ENCODE data around the gene KCNA2.

The KCNA2 gene

DNA sequence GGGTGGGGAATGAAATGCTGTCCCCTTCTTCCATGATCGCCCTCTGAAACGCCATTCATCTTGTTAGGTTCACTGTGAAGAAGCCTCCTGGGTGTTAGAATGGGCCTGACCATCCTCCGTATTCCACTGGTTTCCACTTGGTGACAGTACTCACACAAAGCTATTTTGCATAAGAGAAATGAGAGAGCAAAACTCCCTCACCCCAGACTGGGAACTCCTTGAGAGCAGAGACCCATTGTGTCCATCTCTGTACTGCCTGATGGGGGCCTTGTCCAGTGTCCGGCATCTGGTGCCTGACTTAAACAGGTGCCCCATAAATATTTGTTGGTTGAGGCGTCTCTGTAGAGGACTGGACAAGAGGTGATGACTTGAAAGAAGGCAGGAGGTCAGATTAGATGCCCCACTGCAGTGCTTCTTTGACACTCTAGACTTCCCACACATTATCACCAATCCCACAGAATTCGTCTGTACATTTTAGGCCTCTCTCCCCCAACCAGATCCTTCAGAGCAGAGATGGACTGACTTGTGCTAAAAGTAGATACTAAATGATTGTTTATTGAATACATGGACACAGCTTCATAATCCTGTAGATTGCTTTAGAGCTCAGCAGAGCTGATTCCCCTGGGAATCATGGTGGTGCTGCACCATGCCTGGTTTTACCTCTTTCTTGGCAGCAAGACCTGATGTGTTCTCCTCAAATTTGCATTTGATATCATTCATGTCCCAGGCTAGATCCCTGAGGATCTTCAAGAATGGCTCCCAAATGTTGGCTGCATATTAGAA is 22.4 kb upstream of the KCNA2 start:
- DNase-seq: no peak

DNA sequence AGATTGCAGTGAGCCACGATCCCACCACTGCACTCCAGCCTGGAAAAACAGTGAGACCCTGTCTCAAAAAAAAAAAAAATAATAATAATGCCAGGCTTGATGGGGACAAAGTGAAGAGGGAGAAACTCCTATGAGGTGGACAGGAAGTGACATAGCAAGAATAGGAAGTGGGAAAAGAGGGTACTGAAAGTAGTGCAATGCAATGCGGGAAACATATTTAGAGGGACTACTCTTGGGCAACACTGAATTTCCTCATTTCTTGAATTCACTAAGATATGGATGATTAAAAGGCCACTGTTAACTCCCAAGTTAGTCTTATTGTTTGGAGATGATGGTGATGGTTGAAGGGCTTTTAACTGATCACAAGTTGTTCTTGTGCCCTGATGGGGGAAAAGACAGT is 21.6 kb upstream of the KCNA2 start:
- no peak for DNase-seq

DNA sequence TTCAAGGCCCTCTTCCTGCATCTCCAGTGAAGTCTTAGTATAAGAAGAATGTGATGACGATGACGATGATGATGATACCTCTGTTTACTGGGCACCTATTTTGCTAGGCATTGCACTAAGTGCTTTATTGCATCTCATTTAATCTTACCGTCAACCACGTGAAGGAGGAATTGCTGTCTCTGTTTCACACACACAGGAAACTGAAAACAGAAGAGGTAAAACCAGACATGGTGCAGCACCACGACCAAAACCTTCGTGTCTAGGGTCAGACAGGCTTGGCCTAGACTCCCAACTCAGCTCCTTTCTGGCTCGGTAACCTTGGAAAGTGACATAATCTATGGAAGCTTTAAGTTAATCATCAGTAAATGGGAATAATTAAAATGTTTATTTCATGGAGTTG is 20.7 kb upstream of the KCNA2 start:
- no peak for DNase-seq

DNA sequence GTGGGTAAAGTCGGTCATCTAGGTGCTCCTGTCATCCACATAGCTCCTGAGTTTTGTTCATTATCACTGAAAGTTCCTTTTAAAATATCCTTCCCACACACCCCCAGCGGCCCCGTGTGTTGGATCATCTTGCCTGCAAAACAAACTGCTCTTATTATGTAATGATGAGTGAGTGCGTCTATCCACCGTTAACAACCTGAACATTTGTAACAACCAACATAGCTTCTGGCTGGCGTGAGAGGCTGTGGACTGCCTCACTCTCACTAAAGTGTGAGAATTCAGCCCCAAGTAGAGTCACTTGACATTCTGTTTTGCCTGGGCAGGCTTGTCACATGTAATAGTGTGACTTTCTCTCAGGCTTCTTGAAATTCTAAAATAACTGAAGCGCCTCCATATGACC is 14.5 kb upstream of the KCNA2 start:
- no peak for DNase-seq

DNA sequence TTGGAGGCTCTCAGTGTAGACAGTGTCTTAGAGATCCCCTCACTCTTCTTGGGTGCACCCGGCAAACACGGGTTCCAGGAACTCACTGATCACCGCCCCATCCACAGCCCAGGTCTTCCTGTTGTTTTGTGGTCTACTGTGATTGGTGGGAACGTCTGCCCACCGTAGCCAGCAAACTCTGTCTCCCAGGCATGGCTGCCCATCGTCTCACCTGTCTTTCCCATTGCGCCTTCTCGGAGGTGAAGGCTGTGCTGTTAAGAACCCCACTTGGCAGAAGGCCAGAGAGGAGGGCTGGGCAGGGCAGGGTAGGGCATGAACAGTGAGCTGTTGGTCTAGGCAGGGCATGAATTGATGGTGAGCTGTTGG is 14.1 kb upstream of the KCNA2 start:
- no peak for DNase-seq

DNA sequence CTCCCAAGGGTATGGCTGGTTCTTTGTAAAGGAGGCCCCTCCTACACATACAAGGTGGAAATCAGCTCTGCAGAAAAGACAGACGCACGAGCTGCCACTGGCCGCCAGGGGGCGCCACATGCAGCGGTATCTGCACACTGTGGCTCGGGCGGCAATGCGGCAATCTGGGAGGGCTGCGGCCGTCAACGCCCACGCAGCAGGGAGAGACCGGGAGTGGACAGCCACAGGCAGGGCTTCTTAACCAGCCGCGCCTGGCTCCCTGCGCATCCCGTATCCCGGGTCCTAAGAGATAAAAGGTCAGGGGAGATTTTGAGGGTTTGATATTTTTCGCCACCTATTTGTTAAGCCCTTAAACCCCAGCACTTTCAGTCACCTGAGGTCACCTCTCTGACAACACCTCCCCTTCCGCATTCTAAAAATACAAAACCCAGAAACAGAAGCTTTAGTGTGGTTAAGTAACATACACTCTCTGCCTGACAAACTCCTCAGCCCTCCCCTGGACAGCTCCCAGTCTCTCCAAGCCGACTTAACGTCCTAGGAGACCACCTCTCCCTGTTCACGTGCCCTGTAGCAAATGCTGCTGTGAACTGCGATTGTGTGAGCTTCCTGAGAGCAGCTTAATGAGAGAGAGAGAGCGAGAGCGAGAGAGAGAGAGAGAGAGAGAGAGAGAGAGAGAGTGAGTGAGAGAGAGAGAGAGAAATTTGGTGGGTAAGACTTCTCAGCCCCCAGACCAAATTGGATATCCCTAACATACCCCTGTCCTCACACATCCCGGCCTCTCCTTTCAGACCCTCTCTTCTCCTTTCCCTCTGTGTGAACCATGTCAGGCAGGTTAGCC is 13.5 kb upstream of the KCNA2 start:
- DNase-seq: peak; percentile 72 to 89 (median 80)

DNA sequence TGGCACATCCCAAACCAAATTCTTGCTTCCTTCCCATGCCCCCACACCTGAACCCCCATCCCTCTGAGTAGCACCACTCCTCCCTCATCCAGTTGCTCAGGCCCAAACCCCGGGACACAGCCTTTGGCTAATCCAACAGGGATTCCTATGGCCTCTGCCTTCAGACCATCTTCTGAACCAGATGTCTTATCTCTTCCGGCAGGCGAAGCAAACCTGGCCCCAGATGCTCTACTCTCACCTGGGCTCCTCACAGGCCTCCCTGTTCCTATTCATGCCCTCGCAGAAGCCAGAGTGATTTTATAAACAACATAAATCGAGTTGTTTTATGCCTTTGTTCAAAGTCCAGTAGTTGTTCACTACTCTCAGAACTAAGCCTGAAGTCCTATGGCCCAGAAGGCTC is 12.5 kb upstream of the KCNA2 start:
- no peak for DNase-seq

DNA sequence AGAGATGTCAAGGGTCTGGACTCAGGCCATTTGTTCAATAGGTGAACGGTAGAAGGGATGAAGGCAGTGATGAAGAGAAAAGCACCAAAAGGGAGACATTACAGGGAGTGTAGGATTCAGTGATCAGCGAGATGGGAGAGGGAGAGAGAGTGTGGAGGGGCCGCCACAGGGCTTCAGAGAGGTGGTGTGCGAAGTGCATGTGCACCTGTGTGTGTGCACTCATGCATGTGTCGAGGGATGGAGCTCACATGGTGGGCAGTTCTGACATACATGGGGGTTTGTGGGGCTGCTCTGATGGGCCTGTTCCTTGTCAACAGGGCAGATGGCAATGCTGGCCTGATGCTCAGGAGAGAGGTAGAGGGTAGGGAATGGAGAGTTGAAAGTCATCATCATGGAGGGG is 11.4 kb upstream of the KCNA2 start:
- DNase-seq: no peak

DNA sequence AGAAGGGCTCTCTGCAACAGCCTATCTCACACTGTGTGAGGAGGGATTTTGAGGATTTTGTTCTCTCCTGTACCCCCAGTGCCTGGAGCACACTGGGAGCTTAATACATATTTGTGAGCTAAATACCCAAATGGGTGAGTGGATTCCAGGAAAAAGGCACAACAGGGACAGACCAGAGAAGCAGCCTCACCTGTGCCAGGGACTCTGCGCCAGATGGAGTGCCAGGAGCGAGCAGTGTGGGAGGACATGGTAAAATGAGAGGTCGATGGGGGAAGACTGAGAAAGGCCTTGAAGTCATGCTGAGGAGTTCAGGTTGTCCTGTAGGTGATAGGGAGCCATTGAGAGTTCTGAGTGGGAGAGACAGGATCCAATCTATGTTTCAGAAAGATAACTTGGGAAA is 11.0 kb upstream of the KCNA2 start:
- DNase-seq: no peak

DNA sequence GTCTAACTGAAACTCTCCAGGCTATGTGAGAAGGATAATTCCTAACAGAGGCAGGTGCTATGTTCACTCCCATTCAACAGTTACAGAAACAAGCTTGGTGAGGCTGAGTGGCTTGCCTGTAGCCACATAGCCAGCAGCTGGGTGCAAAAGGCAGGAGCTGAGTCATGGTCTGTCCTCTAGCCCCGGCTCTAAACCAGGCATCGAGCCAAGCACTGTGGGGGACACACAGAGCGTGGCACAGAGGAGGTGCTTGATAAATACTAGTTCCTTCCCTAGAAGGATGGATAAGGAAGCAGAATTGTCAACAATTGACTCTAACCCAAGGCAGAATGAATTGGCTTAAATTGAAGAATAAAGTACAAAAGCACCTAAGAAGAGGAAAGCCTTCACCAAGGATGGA is 10.4 kb upstream of the KCNA2 start:
- no peak for DNase-seq

DNA sequence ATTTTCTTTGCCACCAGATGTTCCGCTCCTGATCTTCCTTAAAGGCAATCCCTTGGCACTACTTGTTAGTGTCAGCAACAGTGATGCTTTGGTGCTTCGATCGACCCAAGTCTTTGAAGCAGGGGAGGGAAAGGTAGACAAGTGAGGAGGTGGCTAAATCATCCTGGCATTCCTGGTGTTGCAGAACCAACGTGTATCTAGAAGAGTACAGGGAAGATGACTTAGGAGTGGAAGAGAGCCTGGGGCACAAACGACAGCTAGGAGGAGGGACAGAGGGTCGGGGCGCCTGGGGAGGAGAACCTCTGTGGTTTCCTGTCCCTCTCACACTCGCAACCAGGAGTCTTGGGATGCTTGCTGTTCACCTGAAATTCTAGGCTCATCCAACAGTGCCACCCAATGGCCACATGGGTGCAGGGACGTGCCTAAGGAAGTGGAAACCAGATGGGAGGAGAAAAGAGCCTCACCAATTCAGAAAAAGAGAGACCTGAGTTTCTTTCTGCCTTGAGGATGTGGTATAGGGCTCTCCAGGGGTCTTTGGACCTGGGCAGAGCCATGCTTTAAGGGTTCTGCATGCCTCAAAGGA is 9.5 kb upstream of the KCNA2 start:
- peak in 1 of 4 experiments; percentile 34 for DNase-seq

DNA sequence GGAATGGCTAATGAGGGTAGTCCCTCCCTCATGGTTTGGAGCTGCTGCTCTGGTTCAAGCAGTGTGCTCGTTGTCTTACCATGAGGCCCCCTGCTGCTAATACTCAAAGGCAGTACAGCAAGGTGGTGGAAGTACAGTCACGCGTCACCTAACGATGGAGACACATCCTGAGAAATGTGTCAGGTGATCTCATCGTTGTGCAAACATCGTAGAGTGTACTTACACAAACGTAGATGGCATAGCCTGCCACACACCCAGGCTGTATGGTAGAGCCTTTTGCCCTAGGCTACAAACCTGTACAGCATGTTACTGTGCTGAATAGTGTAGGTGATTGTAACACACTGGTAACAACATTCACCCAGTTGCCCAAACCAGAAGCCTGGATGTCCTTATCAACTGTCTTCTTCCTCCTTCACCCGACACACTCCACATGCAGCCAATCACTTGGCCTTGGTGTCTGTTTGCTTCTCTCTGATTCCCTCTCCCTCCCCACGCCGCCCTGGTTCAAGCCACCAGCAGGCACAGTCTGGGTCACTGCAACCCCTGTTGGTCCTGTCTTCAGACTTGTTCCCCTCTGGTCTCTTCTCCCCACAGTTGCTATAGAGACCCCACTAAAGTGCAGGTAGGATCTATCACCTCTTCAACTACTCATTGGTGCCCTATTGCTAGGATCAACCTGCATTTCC is 6.0 kb upstream of the KCNA2 start:
- DNase-seq: no peak

DNA sequence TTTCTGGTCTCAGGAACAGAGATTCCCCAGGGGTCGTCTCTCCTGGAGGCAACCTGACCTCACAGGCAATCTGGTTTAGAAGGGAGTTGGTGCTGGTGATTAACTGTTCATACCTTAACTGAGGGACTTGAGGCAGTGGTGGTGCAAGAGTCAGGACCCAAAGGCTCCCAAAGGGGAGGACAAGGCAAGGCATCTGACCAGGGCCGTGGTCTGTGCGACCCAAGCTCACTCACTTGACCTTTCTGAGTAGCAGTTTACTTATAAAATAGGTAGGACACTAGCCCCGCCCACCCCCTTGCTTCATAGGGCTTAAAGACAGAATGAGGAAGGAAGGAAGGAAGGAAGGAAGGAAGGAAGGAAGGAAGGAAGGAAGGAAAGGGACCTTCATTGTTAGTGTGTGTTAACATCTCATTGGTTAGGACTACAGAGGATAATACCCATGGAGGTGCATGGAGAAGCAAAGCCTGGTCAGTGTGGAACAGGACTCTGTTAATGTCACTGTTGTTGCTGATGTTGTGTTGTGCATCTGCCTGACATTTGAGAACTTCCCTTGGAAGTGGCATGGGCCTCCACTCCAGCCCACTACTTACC is 4.6 kb upstream of the KCNA2 start:
- no peak for DNase-seq

DNA sequence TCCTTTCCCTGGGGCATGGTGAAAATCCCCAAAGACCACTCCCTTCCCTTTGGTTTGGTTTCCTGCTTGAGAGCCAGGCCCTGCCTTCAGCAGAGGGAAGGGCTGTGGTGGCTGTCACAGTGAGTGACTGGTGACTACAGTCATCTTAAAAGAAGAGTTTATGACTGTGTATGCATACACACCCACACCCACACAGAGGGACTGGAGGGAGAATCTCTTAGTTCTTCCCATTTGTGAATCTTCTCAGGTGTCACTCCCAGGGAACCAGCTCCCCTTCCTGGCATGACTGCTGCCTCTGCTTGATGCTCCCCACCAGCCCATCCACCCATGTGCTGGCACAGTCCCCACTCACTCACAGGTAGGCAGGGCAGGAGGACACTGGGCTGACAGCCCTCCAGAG is 3.9 kb upstream of the KCNA2 start:
- DNase-seq: no peak

DNA sequence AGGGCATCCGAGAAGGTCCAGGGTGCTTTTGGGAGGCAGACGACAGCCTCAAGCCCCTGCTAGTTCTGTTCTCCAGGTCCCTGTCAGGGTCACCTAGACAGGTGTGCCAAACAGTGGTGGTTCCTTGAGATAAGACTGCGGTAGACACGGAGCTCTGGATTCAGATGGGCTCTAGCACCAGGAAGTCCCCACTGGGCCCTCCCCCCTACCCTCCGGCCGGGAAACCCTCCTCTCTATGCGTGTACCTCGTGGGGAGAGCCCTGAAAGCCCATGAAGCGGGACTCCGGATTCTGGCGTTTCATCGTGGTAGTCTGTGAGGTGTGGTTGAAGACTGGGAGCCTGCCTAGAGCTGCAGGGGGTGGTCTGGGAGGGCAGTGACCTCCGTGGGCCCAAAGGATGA is 2.1 kb upstream of the KCNA2 start:
- DNase-seq: no peak

DNA sequence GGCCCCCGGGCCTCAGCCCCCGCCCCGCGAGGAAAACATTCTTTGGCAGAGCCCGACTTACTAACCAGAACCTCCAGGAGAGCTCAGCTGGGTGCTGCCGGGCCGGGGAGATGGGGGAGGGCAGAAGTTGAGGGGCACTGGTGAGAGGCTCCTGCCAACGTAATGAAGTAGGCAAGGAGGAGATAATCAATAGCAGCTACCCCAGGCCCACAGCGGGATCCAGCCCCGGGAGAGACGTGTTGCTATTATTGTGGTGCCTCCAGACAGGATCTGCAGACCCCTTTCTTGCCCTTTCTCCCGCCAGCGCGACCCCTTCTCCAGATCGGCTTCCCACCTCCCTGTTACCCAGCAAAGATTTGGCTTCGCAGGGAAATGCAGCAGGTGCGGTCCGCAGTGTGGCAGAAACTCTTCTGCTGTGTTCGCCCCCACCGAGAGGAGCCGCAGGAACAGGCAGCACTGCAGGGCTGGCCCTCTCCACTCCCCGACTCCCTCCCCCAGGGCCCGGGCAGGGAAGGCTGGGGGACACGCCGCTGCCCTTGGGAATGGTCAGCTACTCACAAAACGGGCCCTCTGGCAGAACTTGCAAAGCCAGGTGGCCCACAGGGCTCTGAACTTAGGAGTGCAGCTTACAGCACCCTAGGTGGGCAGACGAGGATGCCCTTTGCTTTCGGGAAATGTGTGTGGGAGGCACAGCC is 1.5 kb upstream of the KCNA2 start:
- DNase-seq: no peak

DNA sequence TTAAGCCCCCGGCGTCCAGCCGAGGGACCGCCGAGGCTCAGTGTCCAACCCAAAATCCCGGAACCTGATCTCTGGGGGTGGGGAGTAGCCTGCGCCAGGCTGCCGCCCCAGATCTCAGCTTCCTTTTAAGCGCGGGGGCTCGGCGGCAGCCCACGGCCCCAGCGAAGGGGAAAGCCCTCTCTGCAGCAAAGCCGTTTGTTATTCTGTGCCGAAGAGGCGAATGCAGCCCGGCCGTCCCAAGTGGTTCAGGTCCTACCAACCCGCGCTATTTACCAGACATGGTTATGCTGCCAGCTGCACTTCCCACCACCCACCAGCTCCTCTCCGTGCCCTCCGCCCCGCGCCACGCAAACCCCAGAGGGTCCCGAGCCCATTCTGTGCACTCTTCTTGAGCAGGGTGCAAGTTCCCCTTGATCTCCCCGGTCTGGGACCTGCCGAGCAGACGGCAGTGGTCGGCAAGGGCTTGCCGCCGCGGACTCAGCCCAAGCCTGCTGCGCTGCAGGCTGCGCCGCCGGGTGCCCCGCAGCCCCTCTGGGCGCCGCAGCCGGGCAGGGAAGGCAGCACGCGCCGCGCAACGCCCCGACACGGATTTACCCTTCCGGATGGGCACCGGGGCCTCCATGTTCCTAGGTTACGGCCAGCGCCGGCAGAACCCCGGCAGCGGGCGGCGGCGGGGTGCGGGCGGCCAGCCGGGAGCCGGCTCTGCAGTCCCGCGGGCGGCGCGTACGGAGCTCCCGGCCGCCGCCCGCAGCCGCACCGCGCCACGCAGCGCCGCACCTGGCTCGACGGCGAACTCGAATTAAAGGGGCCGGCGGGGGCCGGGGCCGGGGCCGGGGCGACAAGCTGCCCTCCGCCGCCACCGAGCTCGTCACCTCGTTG is 738 bp upstream of the KCNA2 start:
- DNase-seq: peak in 1 of 4 experiments; percentile 11

DNA sequence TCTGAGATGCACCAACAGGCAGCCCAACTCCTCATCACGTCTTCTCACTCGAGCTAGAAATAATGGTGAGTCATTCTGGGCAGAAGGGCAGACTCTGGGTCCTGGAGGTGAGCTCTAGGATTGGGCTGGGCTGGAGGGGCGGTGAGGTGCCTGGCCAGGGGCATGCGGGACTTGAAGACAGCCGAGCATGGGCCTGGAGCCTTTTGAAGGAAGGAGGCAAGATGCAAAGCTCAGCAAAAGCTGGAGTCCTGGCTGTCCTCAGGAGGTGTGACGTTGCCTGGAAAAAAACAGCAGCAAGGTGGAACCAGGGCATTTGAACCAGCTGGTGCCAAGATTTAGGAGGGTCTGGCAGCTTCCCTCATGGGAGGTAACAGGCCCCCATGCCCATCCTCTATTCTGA is 712 bp downstream of the KCNA2 start:
- DNase-seq: no peak

DNA sequence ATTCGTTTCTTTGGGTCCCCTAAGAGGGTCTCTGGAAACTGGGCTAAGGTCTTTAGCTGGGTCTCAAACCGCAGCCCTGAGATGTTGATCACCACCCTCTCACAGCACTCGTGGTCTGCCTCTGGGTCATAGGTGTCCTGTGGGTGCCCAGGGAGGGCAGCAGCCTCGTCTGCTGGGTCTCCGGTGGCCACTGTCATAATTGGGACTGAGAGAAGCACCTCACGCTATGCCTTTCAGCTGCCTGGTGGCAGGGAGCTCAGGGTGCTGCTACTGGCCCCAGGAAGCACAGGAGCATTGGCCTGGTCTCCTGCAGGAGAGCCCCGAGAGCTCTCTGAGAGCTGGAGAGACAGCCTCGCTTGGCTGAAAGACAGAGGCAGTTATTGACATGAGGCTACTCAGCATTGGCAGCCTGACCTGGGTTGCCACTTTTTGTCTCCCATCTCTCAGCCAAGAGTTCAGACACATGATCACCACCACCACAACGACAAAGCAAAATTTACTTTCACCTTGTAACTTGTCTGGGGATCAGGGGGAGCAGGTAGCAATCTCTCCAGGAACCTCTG is 1.5 kb downstream of the KCNA2 start:
- DNase-seq: no peak

DNA sequence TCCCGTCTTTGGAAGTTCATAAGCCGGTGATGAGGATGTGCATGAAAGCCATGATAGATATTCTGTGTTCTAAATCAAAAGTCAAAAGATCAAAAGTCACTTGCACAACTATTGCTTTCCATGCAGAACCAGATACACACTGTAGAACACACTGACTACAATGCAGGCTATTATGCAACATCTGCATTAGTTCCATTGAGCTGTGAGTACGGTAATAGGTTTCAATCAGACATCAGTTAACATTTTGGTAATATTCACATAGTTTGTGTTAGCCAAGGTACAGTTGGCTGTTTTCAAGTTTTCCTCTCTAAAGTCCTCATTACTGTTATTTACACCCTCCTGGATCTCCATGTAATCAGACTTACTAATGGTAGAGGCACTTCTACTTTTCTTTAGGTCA is 3.1 kb downstream of the KCNA2 start:
- no peak for DNase-seq

DNA sequence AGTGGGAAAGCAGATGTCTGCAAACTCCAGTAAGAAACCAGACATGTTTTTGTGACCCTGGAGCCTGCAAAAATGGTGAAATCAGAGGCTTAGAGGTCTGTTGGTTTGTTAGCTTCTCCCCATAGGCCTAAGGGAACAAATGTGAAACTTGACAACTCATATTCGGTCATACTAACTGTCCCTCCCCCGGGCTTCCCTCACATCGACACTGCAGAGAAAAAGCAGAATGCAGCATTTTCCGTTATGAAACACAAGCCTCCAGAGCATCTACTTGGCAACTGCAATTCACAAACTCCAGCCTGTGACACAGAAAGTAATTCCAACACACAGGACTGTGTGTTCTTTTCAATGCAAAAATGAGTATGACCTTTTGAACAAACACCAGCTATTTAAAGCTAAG is 3.7 kb downstream of the KCNA2 start:
- DNase-seq: no peak
